HEK293T (cell line): ENCODE measurements around the gene SLC38A3.

Source experiments
- CTBP1 ChIP-seq: fragments of 450-650 bp; IDR thresholded peaks from 2 replicates; pipeline ENCODE4 v1.6.1; 2016; ENCODE audit warnings: borderline replicate concordance
- ELF4 ChIP-seq: fragments of 450-650 bp; IDR thresholded peaks from 2 replicates; pipeline ENCODE4 v1.6.1; 2017; ENCODE audit warnings: antibody characterized with exemption
- FOXM1 ChIP-seq: fragments of 450-650 bp; IDR thresholded peaks from 2 replicates; pipeline ENCODE4 v1.6.1; 2017; ENCODE audit warnings: mild to moderate bottlenecking, borderline replicate concordance
- SP1 ChIP-seq: fragments of 450-650 bp; IDR thresholded peaks from 2 replicates; pipeline ENCODE4 v1.6.1; 2017

DNA sequence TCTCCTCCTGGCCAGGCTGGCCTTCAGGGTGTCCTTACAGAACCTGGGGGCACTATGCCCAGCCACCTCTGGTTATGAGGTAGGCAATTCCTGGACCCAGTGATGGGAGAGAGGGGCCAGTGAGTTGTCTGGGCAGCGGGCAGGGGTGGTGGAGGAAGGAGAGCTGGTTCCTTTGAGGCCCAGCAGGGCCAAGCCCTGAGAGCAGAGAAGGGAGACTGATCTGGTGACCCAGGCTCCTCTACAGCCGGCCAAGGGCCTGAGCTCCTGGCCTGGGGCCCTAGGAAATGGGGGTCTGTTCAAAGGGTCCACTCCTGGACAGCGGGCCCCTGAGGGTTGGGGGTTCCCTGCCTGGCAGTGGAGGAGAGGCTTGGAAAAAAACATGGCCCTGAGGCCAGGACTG, 7.9 kb downstream of the SLC38A3 start:
- TF ChIP-seq CTBP1 = no peak
- no peak for TF ChIP-seq ELF4
- no peak for TF ChIP-seq SP1
- TF ChIP-seq FOXM1 = no peak
